NCI-H345 treated with DMSO at 0.1 percent for 48 hours (cell line): ENCODE results near the gene PHKA2.
"Not testable (repeated sequence)": the region's sequence is repeated elsewhere in the genome, so short reads cannot be mapped to it uniquely, and the experiment has no call there.

Source experiments
- DNase-seq: peaks from one replicate; lab custom pipeline; 2025; ENCODE audit not compliant: unreplicated experiment; lab: John Stamatoyannopoulos, UW

The PHKA2 gene

GRCh38 chrX:18980262-18980661, 3.7 kb downstream of the PHKA2 start:
- DNase-seq: not testable (repeated sequence)

DNA sequence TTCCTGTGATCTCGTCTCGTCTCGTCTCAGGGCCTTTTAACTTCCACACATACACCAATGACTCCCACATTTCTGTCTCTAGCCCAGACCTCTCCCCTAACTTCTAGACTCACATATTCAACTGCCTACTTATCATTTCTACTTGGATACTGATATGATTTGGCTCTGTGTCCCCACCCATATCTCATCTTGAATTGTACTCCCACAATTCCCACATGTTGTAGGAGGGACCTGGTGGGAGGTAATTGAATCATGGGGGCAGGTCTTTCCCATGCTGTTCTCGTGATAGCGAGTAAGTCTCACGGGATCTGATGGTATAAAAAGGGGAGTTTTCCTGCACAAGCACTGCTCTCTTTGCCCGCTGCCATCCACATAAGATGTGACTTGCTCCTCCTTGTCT, 8.9 kb downstream of the PHKA2 start:
- DNase-seq: no peak

- peak; percentile 55 for DNase-seq
Observed at GRCh38 chrX:18973527-18974192, 10.3 kb downstream of the PHKA2 start.

- no peak for DNase-seq
Observed at GRCh38 chrX:18971506-18971905, 12.4 kb downstream of the PHKA2 start.

DNA sequence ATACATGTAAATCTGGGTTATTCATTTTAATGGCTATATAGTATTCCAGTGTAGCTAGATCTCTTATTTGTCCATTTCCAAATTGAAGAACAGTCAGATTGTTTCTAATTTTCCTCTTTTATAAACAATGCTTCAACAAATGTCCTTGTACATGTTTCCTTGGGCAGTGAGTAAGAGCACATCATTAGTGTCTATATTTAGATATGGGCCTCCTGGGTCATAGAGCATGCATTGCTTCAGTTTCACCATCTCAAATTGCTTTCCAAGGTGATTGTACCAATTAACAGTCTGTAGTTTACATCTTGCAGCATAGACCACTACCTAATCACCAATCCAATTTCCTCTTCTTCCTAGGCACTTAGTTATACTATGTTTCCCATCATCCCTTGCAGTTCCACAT, 13.4 kb downstream of the PHKA2 start:
- no peak for DNase-seq

- DNase-seq: no peak
Observed at GRCh38 chrX:18966624-18967023, 17.3 kb downstream of the PHKA2 start.

DNA sequence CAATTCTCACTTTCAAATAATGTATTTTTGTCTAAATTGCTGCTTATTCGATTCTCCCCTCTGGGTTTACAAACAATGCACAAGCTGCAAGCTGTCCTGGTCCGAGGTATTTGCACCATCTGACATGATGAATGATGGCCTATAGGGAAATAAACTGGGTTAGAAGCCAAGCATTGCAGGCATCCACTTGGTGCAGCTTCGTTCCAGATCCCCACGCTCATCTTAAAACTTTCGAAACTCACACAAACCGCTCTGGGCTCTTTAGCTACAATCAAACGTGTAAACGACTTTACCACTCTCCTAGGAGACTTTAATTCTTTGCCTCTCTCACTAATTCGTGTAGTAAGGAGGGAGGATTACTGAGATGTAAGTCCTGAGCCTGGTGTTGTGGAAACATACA, 19.0 kb downstream of the PHKA2 start:
- no peak for DNase-seq

DNA sequence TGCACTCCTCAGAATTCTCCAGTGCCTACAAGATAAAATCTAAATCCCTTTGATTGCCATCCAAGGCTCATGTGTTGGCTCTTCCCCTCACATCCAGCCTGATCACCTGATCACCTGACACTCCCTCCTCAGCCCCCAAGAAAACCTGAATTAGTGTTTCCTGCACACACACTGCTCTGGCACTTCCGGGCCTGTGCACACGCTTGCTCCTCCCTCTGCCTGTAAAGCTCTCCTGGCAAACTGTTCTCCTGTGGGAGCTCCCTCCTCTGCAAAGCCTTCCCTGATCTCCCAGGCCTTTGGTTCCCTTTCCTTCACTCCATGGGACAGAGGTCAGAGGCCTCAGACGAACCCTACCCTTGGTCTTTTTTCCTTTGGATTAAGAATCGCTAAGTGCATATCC, 19.9 kb downstream of the PHKA2 start:
- no peak for DNase-seq

DNA sequence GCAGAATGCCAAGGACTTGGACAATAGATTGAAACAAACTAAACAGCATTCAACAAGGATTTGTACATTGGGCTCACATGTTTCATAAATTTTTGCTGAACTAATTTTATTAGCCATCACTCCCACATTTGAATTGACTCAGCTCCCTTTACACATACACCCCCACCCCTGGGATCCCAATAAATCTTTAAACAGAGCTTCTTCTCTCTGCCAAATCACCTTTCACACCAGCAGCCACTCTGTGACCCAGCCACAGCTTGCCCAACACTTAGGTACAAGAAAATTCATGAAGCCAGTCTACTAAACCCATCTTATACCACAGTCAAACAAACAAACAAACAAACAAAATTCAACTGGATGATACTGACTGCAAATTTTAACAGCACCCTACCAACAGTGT, 21.6 kb downstream of the PHKA2 start:
- no peak for DNase-seq

GRCh38 chrX:18961686-18962085, 22.2 kb downstream of the PHKA2 start:
- no peak for DNase-seq

DNA sequence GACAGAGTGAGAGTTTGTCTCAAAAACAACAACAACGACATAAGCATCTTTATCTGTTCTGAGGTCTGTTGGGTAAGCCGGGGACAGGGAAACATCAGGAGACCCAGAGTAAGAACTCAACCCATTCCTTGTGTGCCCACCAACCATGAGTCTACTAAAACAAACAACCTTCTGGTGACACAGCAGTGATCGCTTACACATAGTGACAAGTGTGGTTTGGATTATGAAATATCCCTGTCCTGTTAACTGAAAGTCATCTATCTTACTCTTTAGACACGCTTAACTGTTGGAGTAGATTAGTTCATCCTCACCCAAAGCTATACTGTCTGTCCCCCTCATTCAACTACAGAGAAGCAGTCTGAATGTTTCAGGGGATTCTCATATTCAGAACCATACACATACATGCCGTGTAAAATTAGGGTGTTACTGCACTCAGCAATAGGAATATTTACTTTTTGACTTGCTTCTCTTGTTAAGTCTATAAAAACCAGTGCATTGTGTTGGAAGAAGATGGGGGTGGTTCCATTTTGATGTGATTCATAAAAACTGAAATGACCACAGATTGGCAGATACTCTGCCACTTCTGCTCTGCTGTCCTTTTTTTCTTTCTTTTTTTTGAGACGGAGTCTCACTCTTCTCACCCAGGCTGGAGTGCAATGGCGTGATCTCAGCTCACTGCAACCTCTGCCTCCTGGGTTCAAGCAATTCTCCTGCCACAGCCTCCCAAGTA, 27.4 kb downstream of the PHKA2 start:
- no peak for DNase-seq

DNA sequence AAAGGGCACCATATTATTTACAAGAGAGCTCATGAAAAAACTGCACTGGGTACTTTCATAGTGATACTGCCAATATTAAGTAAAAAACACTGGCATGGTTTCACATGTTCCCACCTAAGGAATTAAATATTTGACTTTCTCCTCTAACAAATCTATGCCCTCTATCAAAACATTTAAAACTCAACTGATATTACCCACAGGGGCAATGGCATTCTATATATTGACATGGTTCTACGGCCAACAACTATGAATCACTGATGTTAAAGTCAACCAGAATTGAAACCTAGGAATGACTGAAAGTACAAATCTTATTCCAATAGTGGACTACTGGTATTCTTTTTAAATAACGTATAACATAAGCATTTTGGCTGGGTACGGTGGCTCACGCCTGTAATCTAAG, 28.2 kb downstream of the PHKA2 start:
- DNase-seq: no peak

- no peak for DNase-seq
Observed at GRCh38 chrX:18951032-18951431, 32.9 kb downstream of the PHKA2 start.

DNA sequence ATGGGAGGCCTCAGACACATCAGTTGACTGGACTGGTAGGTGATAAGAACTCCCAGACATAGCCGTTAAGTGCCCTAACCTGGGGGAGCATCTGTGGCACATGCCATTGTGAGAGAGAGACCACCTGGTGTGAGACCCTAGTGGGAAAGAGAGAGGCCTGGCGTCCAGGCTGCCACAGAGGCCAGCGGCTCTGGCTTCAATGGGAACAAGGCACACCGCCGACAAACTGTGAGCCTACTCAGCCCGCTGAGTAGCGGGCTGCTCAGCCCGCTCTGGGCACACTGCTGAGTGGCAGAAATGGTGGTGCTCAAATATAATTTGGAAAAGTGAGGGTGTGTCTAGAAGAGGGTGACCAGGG, 34.0 kb downstream of the PHKA2 start:
- no peak for DNase-seq

- no peak for DNase-seq
Observed at GRCh38 chrX:18949291-18949943, 34.5 kb downstream of the PHKA2 start.

DNA sequence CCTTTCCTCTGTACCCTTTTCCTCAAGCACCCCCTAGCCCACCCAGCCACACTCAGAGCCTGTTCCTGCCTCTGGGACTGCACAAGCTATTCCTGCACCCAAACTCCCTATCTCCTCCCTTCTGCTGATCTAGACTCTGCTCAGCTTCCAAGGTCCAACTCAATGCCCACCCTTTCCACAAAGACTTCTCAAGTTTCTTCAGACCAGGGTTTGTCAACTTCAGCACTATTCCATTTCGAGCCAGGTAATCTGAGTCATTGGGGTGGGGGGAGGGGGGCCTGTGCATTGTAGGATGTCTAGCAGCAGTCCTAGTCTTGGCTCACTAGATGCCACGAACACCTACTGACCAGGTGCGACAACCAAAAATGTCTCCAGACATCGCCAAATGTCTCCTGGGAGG, 37.3 kb downstream of the PHKA2 start:
- DNase-seq: no peak

- DNase-seq: no peak
Observed at GRCh38 chrX:18946157-18946556, 37.8 kb downstream of the PHKA2 start.

DNA sequence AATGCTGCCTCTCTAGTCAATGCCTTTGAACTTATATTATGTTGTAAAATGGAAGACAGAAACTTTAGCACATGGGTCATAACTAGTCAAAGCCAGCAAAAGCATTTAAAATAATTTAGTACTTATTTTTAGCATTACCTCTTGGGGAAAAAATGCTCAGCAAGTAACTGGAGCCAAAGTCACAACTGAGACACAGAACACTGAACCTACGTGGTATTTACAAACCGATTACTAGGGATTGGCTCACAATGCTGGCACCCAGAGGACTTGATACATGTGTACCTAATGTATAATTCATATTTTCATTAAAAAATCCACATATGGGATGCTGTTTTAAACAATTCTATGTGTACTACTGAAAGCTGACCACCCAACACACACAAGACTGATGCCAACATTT, 38.4 kb downstream of the PHKA2 start:
- DNase-seq: no peak

DNA sequence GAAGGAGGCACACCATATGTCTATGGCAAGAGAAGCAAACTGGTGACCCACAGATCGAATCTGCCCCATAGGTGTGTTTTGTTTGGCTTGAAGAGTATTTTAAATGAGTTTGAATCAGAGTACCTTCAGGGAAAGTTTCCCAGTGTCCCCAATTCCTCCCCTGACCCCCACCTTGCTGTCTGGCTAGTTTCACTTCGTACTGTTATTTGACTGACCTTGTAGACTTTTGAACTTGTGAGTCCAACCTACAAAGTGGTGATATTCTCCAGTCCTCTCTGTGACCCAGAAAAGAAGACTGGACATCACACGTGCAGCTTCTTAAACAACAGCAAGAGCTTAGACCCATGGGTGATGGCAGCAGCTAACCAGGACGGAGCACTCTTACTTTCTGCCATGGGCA, 39.4 kb downstream of the PHKA2 start:
- DNase-seq: no peak

- no peak for DNase-seq
Observed at GRCh38 chrX:18941896-18942295, 42.0 kb downstream of the PHKA2 start.

GRCh38 chrX:18938710-18939109, 45.2 kb downstream of the PHKA2 start:
- DNase-seq: no peak

DNA sequence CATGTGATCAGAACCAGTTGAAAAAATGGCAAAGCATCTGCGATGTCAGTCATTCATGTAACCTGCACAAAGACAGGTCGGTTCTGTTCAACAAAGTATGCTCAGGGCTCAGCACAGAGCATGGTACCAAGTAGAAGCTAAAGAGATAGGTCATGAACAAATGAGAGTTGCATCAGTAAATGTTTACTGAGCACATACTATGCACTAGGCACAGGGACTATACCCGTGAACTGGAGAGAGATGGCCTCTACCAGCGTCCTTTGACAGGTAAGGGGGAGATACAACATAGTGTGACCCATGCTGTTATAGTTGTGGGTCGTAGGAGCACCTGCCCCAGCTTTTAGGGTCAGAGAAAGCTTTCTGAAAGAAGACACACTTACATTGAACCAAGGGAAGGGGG, 46.7 kb downstream of the PHKA2 start:
- DNase-seq: no peak
